Measurements from ENCODE around the gene NDST3.

NDST3 gene

DNA sequence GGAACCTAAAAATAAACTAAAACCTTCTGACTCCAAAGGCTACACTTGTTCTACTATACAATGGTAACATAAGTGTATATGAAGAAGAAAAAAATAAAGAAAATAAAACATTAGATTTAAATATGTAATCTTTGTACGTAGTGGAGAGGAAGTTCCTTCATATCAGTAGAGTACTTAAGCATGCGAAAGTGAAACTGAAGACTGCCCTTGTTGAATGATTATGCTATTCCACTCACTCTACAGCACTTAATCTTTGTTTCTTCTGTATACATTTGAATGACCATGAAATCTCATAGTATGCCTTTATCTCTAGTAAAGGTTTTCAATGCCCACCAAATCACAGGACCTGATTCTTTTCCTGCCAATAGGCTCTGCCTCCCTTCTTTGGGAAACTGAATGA is 78.9 kb downstream of the NDST3 start:
- DNase-seq (ENCODE audit: low read depth), result no peak
- no peak overlapping the region for H3K4me3 ChIP-seq (ENCODE audit: control insufficient read depth, low read depth, low read length)
- TF ChIP-seq, protein P1, sequence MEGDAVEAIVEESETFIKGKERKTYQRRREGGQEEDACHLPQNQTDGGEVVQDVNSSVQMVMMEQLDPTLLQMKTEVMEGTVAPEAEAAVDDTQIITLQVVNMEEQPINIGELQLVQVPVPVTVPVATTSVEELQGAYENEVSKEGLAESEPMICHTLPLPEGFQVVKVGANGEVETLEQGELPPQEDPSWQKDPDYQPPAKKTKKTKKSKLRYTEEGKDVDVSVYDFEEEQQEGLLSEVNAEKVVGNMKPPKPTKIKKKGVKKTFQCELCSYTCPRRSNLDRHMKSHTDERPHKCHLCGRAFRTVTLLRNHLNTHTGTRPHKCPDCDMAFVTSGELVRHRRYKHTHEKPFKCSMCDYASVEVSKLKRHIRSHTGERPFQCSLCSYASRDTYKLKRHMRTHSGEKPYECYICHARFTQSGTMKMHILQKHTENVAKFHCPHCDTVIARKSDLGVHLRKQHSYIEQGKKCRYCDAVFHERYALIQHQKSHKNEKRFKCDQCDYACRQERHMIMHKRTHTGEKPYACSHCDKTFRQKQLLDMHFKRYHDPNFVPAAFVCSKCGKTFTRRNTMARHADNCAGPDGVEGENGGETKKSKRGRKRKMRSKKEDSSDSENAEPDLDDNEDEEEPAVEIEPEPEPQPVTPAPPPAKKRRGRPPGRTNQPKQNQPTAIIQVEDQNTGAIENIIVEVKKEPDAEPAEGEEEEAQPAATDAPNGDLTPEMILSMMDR (conservative IDR thresholded peaks at IDR 0.05; ENCODE audit: control insufficient read depth, insufficient read depth, low read depth, low read length), result no peak

DNA sequence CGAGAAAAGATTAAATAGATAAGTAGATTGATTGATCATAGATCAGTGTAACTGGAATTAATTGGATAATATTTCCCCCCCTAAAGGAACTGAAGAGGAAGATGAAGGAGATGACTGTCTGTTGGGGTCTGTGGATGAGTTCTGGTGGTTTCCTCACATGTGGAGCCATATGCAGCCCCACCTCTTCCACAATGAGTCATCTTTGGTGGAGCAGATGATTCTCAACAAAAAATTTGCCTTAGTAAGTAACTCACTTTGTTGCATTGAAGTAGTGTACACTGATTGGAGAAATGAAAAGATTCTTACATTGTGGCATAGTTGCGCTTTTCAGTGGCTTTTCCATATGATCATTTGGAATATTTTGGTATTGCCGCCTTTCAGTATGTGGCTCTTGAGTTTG is 80.4 kb downstream of the NDST3 start:
- TF ChIP-seq, protein P1 (conservative IDR thresholded peaks at IDR 0.05; ENCODE audit: control insufficient read depth, insufficient read depth, low read depth, low read length), result no peak
- peak; percentile 26 for DNase-seq (ENCODE audit: low read depth)

DNA sequence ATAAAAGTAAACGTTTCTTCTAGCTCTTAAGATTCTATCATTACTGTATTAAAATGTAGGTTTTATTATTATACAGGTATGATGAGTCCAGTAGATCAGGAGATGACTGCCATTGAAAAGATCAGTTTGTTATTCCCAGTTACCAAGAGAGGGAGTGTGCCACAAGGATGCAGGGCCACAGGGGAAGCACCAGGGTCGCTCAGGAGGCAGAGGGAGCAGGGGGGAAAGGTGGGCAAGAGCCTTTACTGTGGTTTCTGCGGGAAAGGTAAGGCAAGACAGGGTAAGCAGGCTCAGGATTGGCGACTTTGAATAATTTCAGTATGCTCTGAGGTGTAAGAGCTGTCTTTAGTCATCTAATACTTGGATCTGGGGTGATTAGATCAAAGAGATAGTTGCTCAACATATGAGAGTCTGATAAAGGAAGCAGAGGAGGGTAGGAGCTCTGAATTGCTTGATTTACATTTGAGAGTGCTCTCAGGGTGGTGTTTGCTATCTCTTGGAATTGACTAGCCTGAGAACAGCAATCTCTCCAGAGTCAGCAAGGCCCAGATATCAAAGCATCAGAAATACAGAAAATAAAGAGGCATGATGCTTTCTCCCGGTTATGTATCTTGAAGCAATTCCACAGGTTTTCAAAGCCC is 86.0 kb downstream of the NDST3 start:
- no peak overlapping the region for H3K4me3 ChIP-seq (ENCODE audit: control insufficient read depth, low read depth, low read length)
- no peak for DNase-seq (ENCODE audit: low read depth)
- TF ChIP-seq, protein P1 (conservative IDR thresholded peaks at IDR 0.05; ENCODE audit: control insufficient read depth, insufficient read depth, low read depth, low read length), result no peak

More for the DNA sequence above, 80.4 kb downstream of the NDST3 start:
- no peak overlapping the region for H3K4me3 ChIP-seq (ENCODE audit: control insufficient read depth, low read depth, low read length)

DNA sequence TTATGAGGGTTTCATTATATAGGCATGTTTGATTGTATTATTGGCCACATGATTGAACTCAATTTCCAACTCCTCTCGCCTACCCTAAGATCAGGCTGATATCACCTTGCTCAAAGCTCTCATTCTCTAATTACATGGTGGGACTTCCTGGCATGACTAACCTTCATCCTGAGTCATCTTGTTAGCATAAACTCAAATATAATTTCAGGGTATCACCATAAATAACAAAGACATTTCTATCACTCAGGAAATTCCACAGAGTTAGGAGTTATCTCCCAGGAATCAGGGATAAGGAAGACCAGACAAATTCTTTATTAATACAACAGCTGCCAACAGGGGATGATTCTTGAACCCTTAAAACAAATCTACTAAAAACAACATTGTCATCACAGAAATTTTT is 90.7 kb downstream of the NDST3 start:
- no peak overlapping the region for H3K4me3 ChIP-seq (ENCODE audit: control insufficient read depth, low read depth, low read length)
- DNase-seq (ENCODE audit: low read depth), result no peak
- TF ChIP-seq, protein P1 (conservative IDR thresholded peaks at IDR 0.05; ENCODE audit: control insufficient read depth, insufficient read depth, low read depth, low read length), result no peak

DNA sequence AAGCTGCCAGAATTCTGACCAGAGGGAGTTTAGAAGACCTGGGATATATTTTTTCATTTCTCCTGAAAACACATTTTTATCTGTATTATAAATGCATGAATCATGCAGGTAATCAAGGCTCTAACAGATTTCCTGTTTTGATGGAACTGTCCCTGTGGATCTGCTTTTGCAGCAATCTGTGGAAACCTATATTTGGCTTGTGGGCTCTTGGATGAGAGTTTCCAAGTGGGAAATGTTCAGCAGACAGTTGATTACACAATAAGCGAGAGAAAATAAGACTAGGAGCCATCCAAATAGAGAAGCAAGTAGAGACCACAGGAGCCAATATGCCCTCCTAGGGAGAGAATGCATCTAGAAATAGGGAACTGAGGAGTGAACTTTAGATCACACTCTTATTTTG is 105.0 kb downstream of the NDST3 start:
- no peak overlapping the region for H3K4me3 ChIP-seq (ENCODE audit: control insufficient read depth, low read depth, low read length)
- TF ChIP-seq, protein P1 (conservative IDR thresholded peaks at IDR 0.05; ENCODE audit: control insufficient read depth, insufficient read depth, low read depth, low read length), result no peak
- DNase-seq (ENCODE audit: low read depth), result no peak

DNA sequence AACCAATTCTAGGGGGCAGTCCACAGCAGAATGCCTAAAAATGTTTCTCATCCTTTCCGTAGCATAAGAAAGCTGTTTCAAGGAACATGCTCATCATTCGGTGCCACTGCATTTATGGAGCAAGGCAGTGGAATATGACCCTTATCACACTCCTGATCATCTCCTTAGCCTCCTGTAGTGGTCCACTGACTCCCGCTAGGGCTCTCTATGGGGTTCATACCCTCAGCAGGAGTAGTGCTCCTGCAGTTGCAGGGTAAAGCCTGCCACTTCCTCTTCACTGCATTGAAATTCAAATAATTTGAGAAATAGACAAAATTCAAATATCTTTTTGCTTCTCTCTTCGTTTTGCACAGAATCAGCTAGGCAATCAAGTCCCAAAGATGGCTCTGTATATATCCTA is 107.0 kb downstream of the NDST3 start:
- TF ChIP-seq, protein P1 (conservative IDR thresholded peaks at IDR 0.05; ENCODE audit: control insufficient read depth, insufficient read depth, low read depth, low read length), result no peak
- no peak overlapping the region for H3K4me3 ChIP-seq (ENCODE audit: control insufficient read depth, low read depth, low read length)
- no peak for DNase-seq (ENCODE audit: low read depth)

DNA sequence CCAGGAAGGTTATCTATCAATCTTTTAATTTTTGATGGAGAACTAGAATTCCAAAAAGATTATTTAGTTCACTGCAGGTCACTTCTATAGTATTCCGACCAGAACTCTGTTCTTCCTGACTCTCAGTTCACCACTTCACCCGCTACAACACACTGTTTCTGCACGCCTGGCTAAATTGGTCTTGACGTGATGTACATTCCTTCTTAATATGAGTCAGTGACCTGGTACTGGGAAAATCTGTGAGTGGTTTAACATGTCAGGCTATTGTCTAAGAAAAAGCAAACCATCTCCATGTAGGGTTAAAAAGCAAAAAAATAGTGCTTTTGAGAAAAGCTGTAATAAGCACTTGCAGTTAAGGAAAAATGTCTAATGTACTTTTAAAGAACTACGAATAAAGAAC is 120.4 kb downstream of the NDST3 start:
- no peak overlapping the region for H3K4me3 ChIP-seq (ENCODE audit: control insufficient read depth, low read depth, low read length)
- peak; percentile 71 for DNase-seq (ENCODE audit: low read depth)
- TF ChIP-seq, protein P1 (conservative IDR thresholded peaks at IDR 0.05; ENCODE audit: control insufficient read depth, insufficient read depth, low read depth, low read length), result no peak

Measured in fibroblast of mammary gland (primary cell).